GM12878 (cell line): ENCODE results near the gene PSMD1. TPM values are rescaled to one million over a fixed set of nuclear protein-coding genes. Genes with fewer than 3 reads are reported as not detected.

ENCODE experiments used
- ATAC-seq: fragments of 200-7000 bp; cut with Tn5 transposase; 3 replicates; pipeline ENCODE4 v1.9.1; 2020; ENCODE audit warnings: mild to moderate bottlenecking, moderate library complexity
- BruUV-seq: library from RNA; stranded (reverse); fragments of 400-500 nt; replicated peaks from 2 replicates; lab custom pipeline; 2021; lab: Mats Ljungman, UMichigan
- CTCF ChIA-PET: fragments of 300-600 bp; sonication (Branson Sonifier 250); formaldehyde crosslinking; extraction: SDS; loops from one replicate; lab custom pipeline; 2021; ENCODE audit warnings: inconsistent platforms; lab: Yijun Ruan, JAX
- POLR2A ChIA-PET: fragments of 350-600 bp; formaldehyde crosslinking; extraction: SDS; loops from one replicate; lab custom pipeline; 2021; ENCODE audit warnings: inconsistent platforms; lab: Charles Lee
- RAD21 ChIA-PET: fragments of 300-600 bp; sonication (Branson Sonifier 250); formaldehyde crosslinking; loops from one replicate; lab custom pipeline; 2023; ENCODE audit warnings: antibody characterized with exemption; ENCODE audit not compliant: unreplicated experiment; lab: Charles Lee
- SMC1A ChIA-PET: fragments of 300-600 bp; sonication (Branson Sonifier 250); formaldehyde crosslinking; loops from one replicate; lab custom pipeline; 2023; ENCODE audit not compliant: unreplicated experiment, uncharacterized antibody; lab: Charles Lee
- DNase-seq: peaks from one replicate; pipeline ENCODE4 v3.0.0-alpha.2; 2011; ENCODE audit warnings: low read depth, low spot score
- FAIRE-seq: peaks from 3 replicates; lab custom pipeline; 2011; peaks lifted over from hg19 to GRCh38; lab: Jason Lieb, UNC
- H2AFZ ChIP-seq: 2 replicates; pipeline ENCODE4 v1.6.0; 2011; ENCODE audit warnings: low read depth, low read length, control low read depth; ENCODE audit not compliant: control insufficient read depth
- H3K27ac ChIP-seq: 2 replicates; pipeline ENCODE4 v1.5.1; 2011; ENCODE audit warnings: control low read depth; ENCODE audit not compliant: control insufficient read depth, insufficient read depth
- H3K27me3 ChIP-seq, 2 experiments: replicated peaks in 1 of 2; 2 replicates each; pipeline versions ENCODE4 v1.6.0 to v1.6.1; 2011; ENCODE audit warnings: low read length in 1 of 2; ENCODE audit not compliant: control insufficient read depth in 2 of 2, insufficient read depth in 2 of 2
- H3K36me3 ChIP-seq, 2 experiments: 2 replicates each; pipeline ENCODE4 v1.5.1; 2011; ENCODE audit warnings: low read length in 1 of 2; ENCODE audit not compliant: control insufficient read depth in 2 of 2, insufficient read depth in 2 of 2
- H3K4me1 ChIP-seq: 2 replicates; pipeline ENCODE4 v1.6.1; 2011; ENCODE audit warnings: mild to moderate bottlenecking, low read length, moderate library complexity, mixed read lengths; ENCODE audit not compliant: control insufficient read depth, insufficient read depth
- H3K4me2 ChIP-seq: 2 replicates; pipeline ENCODE4 v1.6.0; 2011; ENCODE audit warnings: control low read depth; ENCODE audit not compliant: control insufficient read depth, insufficient read depth
- H3K4me3 ChIP-seq: fragments of 200-600 bp; sonication (generic); 2 replicates; pipeline ENCODE4 v1.5.1; 2016
- H3K79me2 ChIP-seq: 2 replicates; pipeline ENCODE4 v1.6.0; 2011; ENCODE audit warnings: low read length; ENCODE audit not compliant: control insufficient read depth, insufficient read depth
- H3K9ac ChIP-seq: 2 replicates; pipeline ENCODE4 v1.8.0; 2011; ENCODE audit warnings: low read length, control low read depth, mixed read lengths; ENCODE audit not compliant: control insufficient read depth, insufficient read depth
- H3K9me3 ChIP-seq: replicated peaks from 3 replicates; pipeline ENCODE4 v1.5.1; 2011; ENCODE audit warnings: mild to moderate bottlenecking, low read length; ENCODE audit not compliant: control insufficient read depth, insufficient read depth
- H4K20me1 ChIP-seq: 2 replicates; pipeline ENCODE4 v1.6.0; 2011; ENCODE audit not compliant: control insufficient read depth, insufficient read depth
- WGBS: methylation state at CpG from one replicate; pipeline ENCODE4 v1.1.6; 2016; ENCODE audit warnings: low lambda C conversion rate; ENCODE audit not compliant: insufficient replicate concordance, insufficient coverage; ENCODE audit errors: missing lambda C conversion rate; 5-methylcytosine and 5-hydroxymethylcytosine counted together
- in situ Hi-C: fragments of 300-500 bp; cut with MboI; formaldehyde crosslinking; loops from 9 replicates; pipeline ENCODE4 v1.14.3; 2018; ENCODE audit warnings: mixed read lengths
- intact Hi-C: fragments of 100-400 bp; cut with micrococcal nuclease; formaldehyde crosslinking; loops from one replicate; pipeline ENCODE4 v1.14.2; 2022; ENCODE audit not compliant: unreplicated experiment
- polyA plus RNA-seq, 11 experiments: library from polyadenylated mRNA; depleted of rRNA in 4 of 11; unstranded in 6 of 11; stranded (reverse) in 5 of 11; fragments of >200 nt; fragmentation: Nextera tagmentation in 4 of 11; fragmentation: Illumina TruSeq in 1 of 11; extraction: Ambion mirVana in 4 of 11; extraction: Trizol in 1 of 11; gene quantifications; 1 replicate in 1 of 11; 2 replicates in 10 of 11; pipeline versions ENCODE4 v1.2.1 to v1.2.3, GENCODE V29; 2011 to 2016; ENCODE audit warnings: inconsistent platforms in 2 of 11, missing spikeins in 2 of 11, low read depth in 1 of 11
- total RNA-seq, 4 experiments: library from RNA; depleted of rRNA in 3 of 4; stranded (reverse); fragments of >200 nt in 3 of 4; fragmentation: Illumina TruSeq in 1 of 4; extraction: Trizol in 1 of 4; gene quantifications; 2 replicates each; pipeline versions ENCODE4 v1.2.1 to v1.2.3, GENCODE V29; 2013 to 2021
- TF ChIP-seq, protein P1 (sequence below): fragments of 450-650 bp; IDR thresholded peaks from 2 replicates; pipeline ENCODE4 v1.6.1; 2017; ENCODE audit warnings: mild to moderate bottlenecking, low read depth, inconsistent platforms; ENCODE audit not compliant: poor library complexity, severe bottlenecking

The PSMD1 gene
- total and polyA plus RNA-seq, 10 of the 15 experiments (the other 5 are each of a cell fraction or from before 2014, with no cell fraction given): 87.4 to 220 (median 139) TPM

DNA sequence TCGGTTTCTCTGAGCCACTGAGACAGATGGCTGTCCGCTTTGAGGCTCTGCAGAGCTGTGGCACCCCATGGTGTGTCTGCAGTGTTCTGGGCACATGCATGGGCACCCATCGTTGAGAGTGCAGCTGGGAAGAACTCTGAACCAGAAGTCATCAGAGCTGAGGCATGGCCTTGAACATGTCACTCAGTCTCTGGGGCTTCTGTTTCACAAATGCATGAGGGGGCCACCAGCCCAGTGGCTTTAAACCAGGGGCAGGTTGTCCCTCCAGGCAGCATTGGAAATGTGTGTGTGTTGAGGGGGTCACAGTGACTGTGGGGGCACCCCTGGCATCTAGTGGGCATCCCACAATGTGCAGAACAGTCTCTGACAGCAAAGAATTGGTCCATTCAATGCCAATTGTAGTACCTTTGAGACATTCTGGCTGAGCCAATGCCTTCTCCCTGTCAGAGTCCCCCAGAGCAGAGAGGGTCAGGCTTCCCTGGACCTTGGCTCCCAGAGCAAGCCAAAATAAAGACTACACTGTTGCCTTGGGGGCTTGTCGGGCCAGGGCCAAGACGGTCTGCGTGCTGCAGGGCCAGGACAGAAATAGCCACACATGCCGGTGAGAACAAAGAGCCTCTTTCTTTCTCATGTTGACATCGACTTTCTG is 9.3 kb upstream of the PSMD1 start:
- ChIA-PET POLR2A (no interaction called here), CTCF (interaction anchor here (2.9 kb wide), 1 partner anchor 11 kb away, joined by 9 read pairs; the partner anchor contains the start of gene PSMD1), SMC1A (interaction anchor here (1.0 to 1.7 kb wide), 2 partner anchors 11 to 223 kb away, joined by 3 read pairs; no protein-coding TSS in a partner anchor), RAD21 (no interaction called here)
- Histone ChIP-seq H3K9ac (no peak overlapping the region), H3K4me1 (peaks cover 2% of the 10 kb centered on the region; the same call in 1 of the 2 replicates), H3K79me2 (no peaks in the 10 kb centered on the region), H4K20me1 (no peaks in the 10 kb centered on the region), H3K27ac (no peak overlapping the region), H2AFZ (no peak overlapping the region), H3K9me3 (no peaks in the 10 kb centered on the region), H3K4me3 (no peak overlapping the region), H3K36me3 (no peaks in the 10 kb centered on the region), H3K27me3 (peaks cover 0 to 2% of the 10 kb centered on the region in 2 experiments; a peak in 2 of 4 replicates), H3K4me2 (no peak overlapping the region)
- BruUV-seq: no TSS peak
- DNase-seq: no peak
- intact Hi-C loops: no loop called here
- no peak for ATAC-seq
- FAIRE-seq: no peak
- in situ Hi-C loops: no loop called here
- WGBS: 48% methylated on average over 8 of the region's 8 CpGs
- TF ChIP-seq, protein P1, sequence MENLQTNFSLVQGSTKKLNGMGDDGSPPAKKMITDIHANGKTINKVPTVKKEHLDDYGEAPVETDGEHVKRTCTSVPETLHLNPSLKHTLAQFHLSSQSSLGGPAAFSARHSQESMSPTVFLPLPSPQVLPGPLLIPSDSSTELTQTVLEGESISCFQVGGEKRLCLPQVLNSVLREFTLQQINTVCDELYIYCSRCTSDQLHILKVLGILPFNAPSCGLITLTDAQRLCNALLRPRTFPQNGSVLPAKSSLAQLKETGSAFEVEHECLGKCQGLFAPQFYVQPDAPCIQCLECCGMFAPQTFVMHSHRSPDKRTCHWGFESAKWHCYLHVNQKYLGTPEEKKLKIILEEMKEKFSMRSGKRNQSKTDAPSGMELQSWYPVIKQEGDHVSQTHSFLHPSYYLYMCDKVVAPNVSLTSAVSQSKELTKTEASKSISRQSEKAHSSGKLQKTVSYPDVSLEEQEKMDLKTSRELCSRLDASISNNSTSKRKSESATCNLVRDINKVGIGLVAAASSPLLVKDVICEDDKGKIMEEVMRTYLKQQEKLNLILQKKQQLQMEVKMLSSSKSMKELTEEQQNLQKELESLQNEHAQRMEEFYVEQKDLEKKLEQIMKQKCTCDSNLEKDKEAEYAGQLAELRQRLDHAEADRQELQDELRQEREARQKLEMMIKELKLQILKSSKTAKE: no peak
